Hematopoietic multipotent progenitor cell treated with erythropoietin and hydrocortisone succinate and interleukin-3 and kit ligand, for 15 days (in vitro differentiated cells): ENCODE data around the gene ZBTB42.

Experiments
- DNase-seq: peaks from one replicate; pipeline ENCODE4 v3.0.0-alpha.2; 2015; ENCODE audit warnings: low spot score

Gene ZBTB42

DNA sequence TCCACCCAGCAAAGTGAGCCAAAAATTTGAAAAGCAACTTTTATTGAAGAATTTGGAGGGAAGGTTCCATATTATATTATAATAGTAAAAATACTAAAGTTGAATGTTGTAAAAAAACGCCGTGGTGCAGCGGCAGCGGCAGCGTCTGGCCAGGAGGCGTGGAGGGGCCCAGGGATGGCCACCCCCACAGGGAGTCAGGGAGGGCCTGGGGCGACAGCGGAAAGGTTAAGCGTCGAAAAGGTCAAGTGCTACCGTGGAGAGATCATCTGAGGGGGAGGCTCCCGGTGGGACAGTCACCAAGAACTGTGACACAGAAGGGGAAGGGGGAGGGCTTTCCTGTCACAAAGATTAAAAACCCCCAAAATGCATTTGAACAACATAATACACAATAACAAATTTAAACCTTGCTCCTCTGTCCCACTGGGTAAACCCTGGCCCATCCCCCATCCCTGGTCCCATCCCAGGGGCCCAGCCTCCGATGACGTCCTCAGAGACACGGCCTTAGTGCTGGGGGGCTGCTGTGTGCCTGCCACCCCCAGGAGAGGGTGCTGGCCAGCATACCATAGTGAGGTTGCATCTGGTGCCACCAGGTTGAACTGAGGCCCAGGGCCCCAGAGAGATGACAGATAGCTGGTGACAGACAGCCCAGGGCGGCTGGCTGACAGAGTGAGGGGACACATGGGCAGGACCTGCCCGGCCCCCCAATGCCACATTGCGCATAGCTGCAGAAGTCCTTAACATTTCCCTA, 31.4 kb upstream of the ZBTB42 start:
- DNase-seq = no peak

DNA sequence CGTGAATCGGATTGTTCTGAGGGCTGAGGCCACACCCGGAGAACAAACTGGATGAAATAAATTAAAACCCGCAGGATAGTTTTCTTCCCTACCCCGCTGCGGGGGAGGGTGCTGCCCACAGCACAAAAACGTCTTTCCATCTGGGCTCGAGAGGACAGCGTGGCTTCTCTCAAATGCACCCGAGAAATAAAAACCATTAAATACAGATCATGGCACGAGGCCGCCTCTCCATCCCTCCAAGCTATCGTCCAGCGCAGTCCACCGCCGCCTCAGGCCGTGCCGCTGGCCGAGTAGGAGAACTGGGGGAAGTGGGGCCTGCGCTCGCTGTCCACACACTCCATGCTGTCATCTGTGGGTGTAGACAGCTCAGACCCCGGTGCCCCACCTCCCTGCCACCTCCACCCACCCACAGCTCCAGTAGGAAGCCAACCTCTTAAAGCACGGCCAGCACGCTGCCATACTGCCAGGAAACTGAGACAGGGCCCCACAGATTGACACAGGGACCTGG, 30.8 kb upstream of the ZBTB42 start:
- no peak for DNase-seq

DNA sequence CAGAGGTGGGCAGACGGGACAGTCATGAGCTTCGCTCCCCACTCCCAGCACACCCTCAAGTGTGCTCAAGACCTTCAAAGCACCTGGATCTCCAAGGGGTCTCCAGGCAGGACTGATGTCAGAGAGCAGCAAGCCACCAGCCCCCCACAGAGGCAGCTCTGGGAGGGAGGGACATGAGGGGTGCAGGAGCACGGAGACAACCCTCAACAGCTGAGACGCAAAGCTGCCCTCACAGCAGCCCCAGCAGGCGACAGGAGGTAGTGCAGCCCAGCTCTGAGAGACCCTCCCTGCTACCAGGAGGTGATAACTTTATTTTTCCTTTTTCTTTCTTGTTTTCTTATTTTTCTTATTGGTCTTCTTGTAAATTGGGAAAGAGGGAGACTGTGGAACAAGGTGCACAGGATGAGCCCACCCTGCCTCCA, 30.0 kb upstream of the ZBTB42 start:
- no peak for DNase-seq

DNA sequence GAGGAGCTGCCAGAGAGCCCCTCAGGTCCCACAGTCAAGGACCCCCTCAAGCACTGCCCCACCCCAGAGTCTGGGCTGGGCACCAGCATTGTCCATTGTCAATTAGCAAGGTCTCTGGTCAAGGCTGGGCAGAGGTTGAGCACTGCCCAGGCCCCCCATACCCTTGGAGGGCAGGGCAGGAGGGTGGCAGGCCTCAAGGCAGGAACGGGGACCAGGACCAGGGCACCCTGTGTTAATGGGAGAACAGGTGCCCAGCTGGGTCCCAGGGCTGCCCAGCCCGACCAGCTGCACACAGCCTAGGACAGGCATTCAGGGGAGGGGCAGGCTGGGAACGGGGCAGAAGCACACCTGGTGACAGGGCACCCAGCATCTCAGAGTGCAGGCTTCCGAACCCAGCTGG, 29.5 kb upstream of the ZBTB42 start:
- no peak for DNase-seq

DNA sequence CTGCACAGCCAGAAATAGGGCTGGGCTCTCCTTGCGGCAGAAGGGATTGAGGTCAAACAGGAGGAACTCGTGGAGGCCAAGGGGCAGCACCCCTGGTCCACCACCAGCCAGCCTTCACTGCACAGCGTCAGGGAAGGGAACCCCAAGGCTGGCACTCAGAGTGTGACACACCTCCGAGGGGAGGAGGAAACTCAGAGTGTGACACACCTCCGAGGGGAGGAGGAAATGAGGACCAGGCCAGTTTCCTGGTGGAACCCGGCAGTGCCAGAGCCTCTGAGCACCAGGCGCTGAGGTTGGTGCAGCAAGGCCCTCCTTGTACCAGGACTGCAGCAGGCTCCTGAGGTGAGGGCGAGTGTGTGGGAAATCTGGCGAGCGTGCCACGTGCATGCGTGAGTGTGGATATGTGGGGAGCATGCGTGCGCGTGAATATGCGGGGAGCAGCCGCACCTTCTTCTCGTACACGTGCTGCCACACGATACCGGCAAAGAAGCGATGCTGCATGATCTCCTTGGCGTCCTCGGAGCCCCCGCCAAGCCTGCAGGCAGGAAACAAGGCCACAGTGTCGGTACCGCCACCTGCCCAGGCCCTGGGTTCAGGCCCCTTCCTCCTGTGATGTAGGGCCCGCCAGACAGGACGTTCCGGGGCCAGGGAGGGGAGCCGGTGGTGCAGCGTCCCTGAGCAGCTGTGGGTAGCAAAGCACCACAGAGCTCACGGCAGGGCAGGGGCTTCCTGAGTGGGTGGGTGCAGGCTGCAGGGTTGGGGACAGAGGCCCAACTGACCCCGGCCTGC, 28.8 kb upstream of the ZBTB42 start:
- DNase-seq = no peak

DNA sequence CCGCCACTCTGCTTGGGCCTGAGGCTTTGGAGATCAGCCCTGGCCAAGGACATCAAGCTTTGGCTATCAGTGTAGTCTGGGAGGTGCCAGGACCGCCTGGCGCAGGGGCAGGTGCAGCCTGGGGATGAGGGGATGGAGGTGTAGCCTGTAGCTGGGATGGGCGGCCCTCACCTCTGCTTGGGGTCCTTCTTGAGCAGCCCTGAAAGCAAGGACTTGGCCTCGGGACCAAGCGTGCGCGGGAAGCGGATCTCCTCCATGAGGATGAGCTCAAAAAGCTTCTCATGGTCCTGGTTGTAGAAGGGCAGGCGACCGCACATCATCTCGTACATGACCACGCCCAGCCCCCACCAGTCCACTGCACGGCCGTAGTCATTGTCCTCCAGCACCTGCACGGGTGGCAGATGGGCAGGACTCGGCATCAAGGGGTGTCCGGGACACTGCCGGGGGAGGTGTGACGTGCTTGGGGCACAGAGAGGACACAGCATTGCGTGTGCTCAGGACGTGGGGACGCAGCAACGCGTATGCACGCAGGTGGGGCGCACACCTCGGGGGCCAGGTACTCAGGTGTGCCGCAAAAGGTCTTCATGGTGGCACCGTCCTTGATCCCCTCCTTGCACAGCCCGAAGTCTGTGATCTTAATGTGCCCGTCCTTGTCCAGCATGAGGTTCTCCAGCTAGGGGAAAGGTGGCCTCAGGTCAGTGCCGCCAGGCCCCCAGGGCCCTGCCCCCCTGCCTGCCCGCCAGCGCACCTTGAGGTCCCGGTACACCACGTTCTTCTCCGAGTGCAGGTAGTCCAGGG, 28.0 kb upstream of the ZBTB42 start:
- DNase-seq = no peak

DNA sequence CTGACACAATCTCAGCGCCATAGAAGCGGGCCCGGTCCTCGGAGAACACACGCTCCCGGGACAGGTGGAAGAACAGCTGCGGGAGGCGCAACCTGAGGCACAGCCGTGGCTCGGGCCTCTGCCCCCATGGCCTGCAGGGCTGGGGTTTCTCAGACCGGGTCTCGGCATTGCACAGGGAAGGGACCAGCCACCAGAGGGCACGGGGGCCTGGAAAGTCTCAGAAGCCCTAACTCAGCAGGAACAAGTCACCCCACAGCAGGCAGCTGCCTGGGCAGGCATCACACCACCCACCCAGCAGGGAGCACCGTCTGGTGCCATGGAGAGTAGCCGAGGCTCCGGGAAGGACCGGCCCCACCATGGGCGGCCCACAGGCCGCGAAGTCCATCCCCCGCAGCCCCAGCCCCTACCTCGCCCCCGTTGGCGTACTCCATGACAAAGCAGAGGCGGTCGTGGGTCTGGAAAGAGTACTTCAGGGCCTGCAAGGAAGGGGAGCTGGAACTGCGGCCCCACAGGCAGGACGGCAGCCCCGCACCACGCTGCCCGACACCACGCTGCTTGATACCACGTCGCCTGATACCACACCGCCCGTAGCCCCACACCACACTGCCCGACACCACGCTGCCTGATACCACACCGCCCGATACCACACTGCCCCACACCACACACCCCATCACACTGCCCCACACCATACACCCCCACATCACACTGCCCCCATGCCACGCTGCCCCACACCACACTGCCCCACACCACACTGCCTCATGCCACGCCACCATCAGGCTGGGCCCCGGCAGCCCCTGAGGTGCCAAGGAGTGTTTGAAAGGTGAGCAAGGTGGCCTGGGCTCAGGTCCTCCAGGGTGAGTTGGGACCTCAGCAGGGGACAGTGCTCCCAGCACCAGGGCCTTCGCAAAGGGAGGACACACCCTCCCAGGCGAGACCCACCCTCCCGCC, 27.1 kb upstream of the ZBTB42 start:
- DNase-seq = no peak

DNA sequence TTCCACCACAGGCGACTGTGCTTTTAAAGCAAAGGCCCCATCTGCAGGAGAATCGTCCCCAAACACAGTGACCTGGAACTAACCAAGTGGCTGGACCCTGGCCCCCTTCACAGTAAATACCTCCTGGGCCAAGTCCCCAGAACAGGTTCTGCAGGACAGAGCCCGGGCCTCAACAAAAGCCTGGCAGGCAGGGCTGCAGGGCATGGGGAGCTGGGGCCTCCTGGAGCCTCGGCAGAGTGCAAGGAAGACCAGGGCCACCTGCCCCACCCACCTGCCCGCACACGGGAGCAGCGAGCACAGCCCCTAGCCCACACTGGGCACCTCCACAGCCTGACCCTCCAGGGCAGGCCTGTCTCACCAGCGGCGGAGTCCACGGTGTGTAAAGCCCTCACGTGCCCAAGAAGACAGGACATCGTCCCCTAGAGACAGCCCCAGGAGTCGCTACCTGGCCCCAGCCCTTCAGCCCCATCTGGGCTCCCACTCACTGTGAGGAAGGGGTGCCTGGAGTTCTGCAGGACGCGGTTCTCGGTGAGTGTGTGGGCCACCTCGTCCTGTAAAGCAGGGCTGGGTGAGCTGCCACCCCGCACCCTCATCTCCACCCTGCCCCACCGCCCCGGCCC, 26.3 kb upstream of the ZBTB42 start:
- no peak for DNase-seq

DNA sequence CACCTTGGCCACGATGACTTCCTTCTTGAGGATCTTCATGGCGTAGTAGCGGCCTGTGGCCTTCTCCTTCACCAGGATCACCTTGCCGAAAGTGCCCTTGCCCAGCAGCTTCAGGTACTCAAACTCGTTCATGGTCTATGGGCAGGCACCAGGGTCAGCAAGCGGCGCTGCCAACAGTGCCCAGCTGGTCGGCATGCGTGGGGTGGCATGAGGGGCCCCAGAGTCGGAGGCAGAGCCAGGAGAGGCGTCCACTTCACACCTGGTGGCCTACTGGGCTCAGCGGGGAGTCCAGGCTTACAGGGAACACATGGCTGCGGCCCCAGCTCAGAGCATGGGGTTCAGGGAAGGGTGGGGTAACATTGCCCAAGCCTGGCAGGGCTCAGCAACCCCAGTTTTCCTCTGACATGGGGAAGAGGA, 25.8 kb upstream of the ZBTB42 start:
- no peak for DNase-seq

DNA sequence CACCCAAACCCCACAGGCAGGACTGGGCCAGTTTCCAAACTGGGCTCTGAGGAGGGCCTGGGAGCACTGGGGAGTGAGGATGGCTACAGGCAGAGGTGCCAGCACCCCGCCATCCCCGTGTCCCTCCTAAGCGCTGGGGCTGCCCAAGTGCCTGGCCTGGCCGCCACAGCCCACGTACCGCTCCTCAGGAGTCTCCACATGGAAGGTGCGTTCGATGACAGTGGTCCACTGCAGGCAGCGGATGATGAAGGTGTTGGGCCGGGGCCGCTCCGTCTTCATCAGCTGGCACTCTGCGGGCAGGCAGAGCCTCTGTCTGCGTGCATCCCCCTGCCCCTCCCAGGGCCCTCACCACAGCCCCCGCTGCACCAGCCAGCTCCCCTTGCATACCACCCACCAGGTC, 24.4 kb upstream of the ZBTB42 start:
- DNase-seq = no peak

DNA sequence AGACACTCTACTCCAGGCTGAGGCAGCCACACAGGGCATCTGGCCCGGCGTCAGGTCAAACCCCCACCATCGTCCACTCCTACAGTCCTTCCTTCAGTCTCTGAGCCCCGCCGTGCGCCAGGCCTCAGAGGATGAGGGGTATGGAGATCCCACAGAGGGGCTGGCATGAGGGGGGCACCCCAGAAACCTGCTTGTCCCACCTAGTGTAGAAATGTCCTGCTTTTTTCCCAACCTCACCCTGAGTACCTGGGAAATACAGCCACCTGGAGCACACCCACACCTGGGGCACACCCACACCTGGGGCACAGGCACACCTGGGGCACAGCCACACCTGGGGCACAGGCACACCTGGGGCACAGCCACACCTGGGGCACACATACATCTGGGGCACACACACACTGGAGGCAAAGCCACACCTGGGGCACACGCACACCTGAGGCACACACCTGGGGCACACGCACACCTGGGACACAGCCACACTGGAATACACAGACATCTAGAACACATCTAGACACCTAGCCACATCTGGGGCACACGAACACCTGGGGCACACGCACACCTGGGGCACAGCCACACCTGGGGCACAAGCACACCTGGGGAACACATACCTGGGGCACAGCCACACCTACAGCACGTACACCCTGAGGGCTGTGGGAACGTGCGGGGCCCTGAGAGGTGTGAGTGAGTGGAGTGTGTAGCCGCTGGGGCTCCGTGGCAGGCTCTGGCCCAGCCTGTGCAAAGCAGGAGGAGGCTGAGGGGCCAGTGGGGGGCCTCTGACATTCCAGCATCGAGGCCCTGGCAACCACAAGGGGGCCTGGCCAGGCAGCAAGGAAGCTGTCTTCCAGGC, 23.7 kb upstream of the ZBTB42 start:
- no peak for DNase-seq

DNA sequence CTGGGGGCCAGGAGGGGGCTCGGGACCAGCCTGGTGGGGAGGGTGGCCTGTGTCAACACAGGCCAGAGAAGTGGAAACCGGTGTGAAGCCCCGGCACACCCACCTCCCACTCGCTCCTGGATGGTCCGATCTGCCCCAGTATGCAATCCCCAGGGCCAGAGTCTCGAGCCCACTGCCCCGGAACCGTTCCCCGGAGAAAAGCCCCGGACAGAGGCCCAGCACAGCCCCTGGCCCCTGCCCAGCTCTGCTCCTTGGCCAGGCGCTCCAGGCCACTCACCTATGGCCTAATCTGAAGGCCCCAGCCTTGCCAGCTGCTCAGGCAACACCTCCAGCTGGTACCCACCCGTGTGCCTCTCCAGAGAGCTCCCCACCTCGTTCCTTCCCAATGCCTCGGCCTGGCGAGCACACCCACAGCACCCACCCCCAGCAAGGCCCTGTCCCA, 23.1 kb upstream of the ZBTB42 start:
- no peak for DNase-seq

DNA sequence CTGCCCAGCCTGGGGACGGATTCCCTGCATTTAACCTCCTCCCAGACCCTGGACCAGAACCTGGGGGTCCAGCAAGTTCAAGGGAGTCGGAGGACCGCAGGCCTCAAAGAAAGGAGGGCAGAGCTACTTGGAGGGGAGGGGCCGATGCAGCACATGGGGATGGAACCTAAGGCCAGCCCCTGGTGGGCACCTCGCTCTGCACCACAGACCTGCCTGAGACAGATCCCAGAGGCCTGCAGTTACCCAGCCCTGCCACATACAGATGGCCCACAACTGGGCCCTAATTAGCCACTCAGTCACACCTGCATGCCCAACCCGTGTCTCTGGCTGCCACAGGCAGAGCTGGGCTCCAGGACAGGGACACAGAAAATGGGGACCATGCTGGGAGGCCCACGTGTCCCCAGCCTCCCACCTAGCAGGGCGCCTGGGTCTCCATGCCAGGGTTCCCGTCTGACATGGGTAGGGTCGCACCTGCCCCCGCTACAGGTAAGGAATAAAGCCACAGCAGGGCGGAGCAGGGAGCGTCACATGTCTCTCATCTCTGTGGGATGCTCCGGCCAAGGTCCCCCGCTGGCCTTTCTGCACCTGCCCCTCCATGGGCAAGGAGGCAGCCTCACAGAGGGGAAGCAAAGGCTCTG, 22.1 kb upstream of the ZBTB42 start:
- DNase-seq = no peak

DNA sequence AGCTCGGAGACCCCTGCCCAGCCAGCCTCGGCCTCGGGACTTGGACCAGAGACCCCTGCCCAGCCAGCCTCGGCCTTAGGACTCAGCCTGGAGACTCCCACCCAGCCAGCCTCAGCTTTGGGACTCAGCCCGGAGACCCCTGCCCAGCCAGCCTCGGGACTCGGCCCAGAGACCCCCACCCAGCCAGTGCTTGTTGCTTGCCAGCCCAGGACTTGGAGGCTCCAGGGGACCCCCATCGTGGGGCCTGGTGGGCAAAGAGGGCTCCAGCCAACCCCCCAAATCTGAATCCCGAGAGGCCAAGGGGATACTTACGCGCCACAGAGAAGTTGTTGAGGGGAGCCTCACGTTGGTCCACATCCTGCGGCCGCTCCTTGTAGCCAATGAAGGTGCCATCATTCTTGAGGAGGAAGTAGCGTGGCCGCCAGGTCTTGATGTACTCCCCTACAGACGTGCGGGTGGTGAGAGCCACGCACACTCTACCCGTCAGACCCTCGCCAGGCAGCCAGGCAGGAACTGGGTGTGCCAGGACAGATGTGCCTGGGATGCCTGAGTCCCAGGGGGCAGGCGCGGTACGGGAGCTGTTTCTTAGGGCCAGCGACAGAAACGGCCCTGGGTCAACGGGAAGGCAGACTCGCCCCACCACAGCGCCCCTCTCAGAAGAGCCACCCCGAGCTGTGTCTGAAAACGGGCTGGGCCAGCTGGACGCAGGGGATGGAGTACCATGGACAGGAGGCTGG, 21.0 kb upstream of the ZBTB42 start:
- no peak for DNase-seq

DNA sequence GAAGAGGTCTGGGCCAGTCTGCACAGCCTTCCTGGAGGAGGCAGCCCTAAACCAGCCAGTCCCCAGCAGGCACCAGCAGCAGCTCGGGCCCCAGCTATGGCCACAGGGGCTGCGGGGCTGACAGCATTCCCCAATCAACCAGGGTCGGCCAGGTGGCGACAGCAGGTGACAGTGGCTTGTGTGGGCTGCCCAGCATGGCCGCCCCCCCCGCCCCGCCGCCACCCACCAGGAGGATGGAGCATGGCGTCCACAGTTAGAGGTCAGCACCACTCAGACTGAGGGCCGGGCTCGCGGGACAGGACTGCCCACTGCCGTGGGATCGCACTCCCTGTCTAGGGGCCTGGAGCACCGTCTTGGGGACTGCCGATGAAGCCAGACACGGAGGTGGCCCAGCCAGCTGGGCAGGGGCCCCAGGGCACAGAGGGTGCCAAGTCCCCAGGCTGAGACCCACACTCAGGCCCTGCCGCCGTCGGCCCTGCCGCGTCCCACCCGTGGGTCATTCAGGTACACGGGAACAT, 20.3 kb upstream of the ZBTB42 start:
- no peak for DNase-seq

DNA sequence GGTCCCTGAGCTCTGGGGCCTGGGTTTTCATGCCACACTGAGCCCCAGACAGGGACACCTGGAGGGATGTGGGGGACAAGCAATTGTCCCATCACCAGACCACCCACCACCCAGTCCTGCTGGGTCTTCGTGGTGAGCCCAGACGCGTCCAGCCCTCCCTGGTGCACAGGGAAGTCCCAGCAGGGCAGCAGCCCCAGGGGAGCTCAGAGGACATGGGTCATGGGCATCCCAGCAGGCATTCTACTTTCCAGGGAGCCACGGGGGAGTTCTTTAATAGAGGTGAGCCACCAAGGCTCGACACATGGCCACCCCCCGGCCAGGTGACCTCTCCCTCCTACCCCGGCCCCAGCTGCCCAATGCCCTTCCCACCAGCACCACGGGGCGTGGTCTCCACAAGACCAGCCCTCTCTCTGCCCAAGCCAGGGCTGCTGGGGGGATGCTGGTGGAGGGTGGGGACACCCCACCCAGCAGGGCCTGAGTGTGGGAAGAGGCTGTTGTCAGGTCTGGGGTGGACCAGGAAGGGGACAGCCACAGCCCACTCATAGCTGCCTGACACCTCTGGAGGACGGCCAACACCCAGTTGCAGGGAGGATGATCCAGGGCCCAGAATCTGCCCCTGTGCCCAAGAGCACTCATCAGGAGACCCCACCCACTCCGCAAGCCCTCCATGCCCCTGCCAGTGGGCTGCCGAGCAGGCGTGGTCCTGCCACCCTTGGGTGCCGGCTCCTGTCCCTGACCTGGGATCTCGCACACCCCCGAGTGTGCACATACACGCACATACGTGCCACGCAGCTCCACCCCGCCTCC, 19.4 kb upstream of the ZBTB42 start:
- DNase-seq = no peak

DNA sequence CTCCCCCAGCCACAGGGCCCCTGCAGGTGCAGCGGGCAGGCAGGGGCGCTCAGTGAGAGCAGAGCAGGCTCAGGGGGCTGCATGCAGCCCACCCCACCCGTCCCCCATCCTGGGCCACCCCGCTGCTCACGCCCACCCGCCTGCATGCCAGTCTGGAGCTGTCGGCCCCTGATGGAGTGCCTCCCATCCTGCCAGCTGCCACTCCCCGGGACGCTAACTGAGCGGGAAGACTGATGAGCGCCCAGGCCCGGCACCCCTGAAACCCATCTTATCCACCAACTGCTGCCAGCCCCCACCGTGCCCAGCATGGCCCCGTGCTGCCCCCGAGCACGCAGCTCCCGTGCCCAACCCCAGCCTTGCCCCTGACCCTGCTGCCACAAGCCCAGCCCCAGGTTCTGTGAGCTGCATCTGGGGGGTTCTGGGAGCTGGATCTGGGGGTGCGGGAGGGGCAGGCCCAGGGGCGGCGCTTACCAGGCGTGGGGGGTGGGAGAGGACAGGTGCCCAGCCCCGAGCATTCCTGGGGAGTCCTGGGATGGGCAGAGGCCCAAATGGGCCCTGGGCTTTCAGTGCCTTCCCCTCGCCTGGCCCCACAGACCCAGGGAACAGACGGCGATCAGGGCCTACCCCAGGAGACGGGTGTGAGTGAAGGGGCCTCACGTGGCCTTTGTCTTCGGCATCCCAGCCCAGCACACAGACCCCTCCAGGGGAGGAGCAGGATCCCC, 18.7 kb upstream of the ZBTB42 start:
- DNase-seq = no peak
